GM21515 (cell line): ENCODE measurements around the gene ANKRD11.

ENCODE experiments used
- ATAC-seq: cut with Tn5 transposase; IDR thresholded peaks from one replicate; pipeline ENCODE4 v1.9.1; 2021; ENCODE audit not compliant: unreplicated experiment

ANKRD11 gene

GRCh38 chr16:89354325-89354724 lies 136.0 kb downstream of the ANKRD11 start:
- ATAC-seq: no peak

GRCh38 chr16:89352091-89352681 lies 138.2 kb downstream of the ANKRD11 start:
- ATAC-seq: no peak

GRCh38 chr16:89351645-89352044 lies 138.7 kb downstream of the ANKRD11 start:
- ATAC-seq: no peak

GRCh38 chr16:89350701-89351380 lies 139.5 kb downstream of the ANKRD11 start:
- no peak for ATAC-seq

GRCh38 chr16:89349947-89350633 lies 140.3 kb downstream of the ANKRD11 start:
- no peak for ATAC-seq

GRCh38 chr16:89347807-89348206 lies 142.6 kb downstream of the ANKRD11 start:
- no peak for ATAC-seq

- ATAC-seq: no peak
These were observed 143.5 kb downstream of the ANKRD11 start for GRCh38 chr16:89346869-89347268.

- no peak for ATAC-seq
These were observed 144.7 kb downstream of the ANKRD11 start for GRCh38 chr16:89345642-89346150.

- no peak for ATAC-seq
These were observed 145.3 kb downstream of the ANKRD11 start for GRCh38 chr16:89344846-89345611.

GRCh38 chr16:89344458-89344834 lies 145.9 kb downstream of the ANKRD11 start:
- no peak for ATAC-seq

GRCh38 chr16:89343501-89344457 lies 146.6 kb downstream of the ANKRD11 start:
- no peak for ATAC-seq

- no peak for ATAC-seq
These were observed 148.4 kb downstream of the ANKRD11 start for GRCh38 chr16:89341697-89342694.

- ATAC-seq: no peak
These were observed 149.1 kb downstream of the ANKRD11 start for GRCh38 chr16:89341279-89341678.

GRCh38 chr16:89338863-89339262 lies 151.5 kb downstream of the ANKRD11 start:
- no peak for ATAC-seq

- no peak for ATAC-seq
These were observed 152.4 kb downstream of the ANKRD11 start for GRCh38 chr16:89337965-89338364.

GRCh38 chr16:89335803-89336485 lies 154.4 kb downstream of the ANKRD11 start:
- no peak for ATAC-seq

GRCh38 chr16:89334988-89335802 lies 155.2 kb downstream of the ANKRD11 start:
- no peak for ATAC-seq

GRCh38 chr16:89334461-89334860 lies 155.9 kb downstream of the ANKRD11 start:
- ATAC-seq: no peak
